ENCODE results near the gene MISFA.

DNA sequence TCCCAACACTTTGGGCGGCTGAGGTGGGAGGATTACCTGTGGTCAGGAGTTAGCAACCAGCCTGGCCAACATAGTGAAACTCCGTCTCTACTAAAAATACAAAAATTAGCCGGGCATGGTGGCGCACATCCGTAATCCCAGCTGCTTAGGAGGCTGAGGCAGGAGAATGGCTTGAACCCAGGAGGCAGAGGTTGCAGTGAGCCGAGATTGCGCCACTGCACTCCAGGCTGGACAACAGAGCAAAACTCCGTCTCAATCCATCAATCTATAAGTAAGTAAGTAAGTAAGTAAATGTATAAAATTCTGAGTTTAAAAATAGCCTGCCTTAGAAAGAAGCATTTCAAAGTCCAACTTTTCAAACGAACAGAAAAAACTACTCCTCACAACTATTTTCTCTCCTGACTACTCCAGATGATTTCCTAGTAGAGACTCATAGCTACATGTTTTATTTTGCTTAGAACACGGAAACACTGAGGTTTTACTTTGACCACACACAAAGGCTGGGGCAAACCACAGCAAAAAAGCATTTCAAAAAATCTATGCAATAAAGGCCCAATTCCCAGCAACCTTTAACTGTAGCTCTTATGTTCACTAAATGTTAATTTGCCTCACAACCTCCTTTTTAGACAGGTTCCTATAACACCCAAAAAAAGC, 18.2 kb downstream of the MISFA start:
- TF ChIP-seq, protein P1, sequence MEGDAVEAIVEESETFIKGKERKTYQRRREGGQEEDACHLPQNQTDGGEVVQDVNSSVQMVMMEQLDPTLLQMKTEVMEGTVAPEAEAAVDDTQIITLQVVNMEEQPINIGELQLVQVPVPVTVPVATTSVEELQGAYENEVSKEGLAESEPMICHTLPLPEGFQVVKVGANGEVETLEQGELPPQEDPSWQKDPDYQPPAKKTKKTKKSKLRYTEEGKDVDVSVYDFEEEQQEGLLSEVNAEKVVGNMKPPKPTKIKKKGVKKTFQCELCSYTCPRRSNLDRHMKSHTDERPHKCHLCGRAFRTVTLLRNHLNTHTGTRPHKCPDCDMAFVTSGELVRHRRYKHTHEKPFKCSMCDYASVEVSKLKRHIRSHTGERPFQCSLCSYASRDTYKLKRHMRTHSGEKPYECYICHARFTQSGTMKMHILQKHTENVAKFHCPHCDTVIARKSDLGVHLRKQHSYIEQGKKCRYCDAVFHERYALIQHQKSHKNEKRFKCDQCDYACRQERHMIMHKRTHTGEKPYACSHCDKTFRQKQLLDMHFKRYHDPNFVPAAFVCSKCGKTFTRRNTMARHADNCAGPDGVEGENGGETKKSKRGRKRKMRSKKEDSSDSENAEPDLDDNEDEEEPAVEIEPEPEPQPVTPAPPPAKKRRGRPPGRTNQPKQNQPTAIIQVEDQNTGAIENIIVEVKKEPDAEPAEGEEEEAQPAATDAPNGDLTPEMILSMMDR (IDR thresholded peaks at IDR 0.05 in 4 of 5, conservative IDR thresholded peaks at IDR 0.05 in 1 of 5), result no peak
- TF ChIP-seq POLR2A (IDR thresholded peaks at IDR 0.05), result no peak

All from gastrocnemius medialis (tissue), 4 donors.